GM12801 (cell line): ENCODE data around the gene ANKRD31.

Experiments
- CTCF ChIP-seq: IDR thresholded peaks from one replicate; pipeline ENCODE4 v1.5.1; 2011; ENCODE audit warnings: control low read depth; ENCODE audit not compliant: insufficient read length; ENCODE audit errors: extremely low read depth

Gene ANKRD31

DNA sequence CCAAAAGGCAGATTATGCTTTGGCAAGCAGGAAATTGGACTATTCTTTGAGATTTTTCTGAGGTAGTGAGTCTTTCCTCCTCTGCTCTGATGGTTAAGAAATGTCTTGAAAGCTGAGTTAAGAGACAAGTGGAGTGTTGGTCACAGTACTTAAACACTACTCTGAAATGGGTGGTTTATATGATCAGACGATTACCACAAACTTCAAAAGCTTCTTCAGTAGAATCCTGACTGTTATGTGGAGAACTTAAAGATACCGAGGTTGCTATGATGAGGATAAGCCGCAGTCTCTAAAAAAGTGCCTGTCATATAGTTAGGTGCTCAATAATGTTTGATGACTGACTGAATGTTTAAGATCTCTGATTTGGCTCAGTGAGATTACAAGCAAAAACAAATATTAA lies 208.6 kb downstream of the ANKRD31 start:
- no peak for TF ChIP-seq CTCF

GRCh38 chr5:75023368-75024159 lies 213.1 kb downstream of the ANKRD31 start:
- TF ChIP-seq CTCF, result no peak

- TF ChIP-seq CTCF, result no peak
Measured at GRCh38 chr5:75021800-75022199, 214.9 kb downstream of the ANKRD31 start.

DNA sequence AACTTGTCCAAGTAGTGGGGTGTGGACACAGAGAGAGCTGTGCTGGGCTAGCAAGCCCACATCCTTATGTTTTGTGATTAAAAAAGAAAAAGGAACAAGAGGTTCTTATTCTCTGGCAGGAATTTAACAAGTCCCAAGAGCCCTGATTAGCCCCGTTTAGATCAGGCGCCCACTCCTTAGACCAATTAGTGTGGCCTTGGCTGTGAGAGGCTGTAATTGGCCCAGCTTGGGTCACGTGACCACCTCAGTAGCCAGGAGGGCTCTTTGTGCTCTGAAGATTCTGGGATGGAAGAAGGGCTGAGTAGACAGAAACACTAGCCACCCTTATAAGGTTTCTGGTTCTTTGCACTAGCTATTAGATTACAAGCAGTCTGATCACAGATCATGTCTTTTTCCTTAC lies 215.5 kb downstream of the ANKRD31 start:
- no peak for TF ChIP-seq CTCF

DNA sequence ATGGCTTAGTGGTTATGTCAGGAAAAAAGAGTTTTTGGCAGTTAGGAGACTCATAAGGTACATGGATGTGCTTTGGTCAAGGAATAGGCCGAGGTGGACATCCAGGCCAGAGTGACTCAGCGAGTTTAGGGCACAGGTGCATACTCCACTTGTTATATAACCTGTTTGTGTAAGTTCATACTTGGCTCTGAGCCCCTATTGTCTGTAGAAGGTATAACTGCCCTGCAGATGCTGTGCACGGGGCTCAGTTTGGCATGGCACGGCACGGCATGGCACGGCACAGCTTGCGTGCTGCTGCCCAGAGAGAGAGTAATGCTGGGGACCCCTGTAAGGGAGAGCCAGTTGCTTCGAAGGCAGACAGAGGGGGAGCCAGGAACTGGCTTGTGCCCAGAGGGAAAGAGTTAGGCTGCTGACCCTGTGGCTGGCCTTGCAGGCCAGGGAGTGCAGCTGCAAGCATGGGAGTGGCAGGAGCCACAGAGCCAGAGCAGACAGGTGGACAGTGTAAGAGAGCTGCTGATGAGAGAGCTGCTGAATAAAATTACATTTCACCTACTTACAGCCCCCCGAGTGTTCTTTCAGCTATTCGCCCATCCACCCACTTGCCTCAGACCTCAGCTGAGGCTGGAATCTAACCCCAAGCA lies 216.5 kb downstream of the ANKRD31 start:
- no peak for TF ChIP-seq CTCF

GRCh38 chr5:75018805-75019587 lies 217.7 kb downstream of the ANKRD31 start:
- no peak for TF ChIP-seq CTCF
